LNCAP (cell line): ENCODE results near the gene TREH.

Experiments used
- TF ChIP-seq, protein P1 (sequence below): fragments of 450-650 bp; IDR thresholded peaks from 2 replicates; pipeline ENCODE4 v1.5.1; 2017; ENCODE audit warnings: mild to moderate bottlenecking

The TREH gene

DNA sequence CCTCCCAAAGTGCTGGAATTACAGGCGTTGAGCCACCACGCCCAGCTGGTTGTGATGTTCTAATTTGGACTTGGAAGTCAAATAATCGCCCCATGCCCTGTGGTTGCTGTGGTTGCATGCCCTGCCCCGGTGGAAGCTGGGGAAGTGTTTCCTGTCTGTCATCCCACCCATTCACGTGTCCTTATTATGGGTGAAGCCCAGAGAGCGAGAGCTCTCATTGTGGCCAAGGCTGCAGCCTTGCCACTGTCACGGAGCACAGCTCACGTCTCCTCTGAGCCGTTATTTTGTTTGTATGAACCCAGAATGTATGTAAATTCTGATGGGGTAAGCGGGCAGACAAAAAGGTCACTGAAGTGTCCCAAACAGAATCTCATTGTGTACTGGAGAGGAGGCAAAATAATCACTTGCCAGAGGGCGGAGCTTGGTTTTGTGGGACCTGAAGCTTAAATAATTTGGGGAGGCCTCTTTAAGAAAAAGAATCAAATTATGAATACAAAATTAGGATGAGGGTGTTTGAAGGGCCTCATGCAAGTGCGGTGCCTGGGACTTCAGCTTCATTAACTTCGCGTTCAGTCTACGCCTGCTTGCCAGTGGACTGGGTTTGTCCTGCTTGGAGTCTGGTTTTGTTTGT, 25.8 kb upstream of the TREH start:
- TF ChIP-seq, protein P1, sequence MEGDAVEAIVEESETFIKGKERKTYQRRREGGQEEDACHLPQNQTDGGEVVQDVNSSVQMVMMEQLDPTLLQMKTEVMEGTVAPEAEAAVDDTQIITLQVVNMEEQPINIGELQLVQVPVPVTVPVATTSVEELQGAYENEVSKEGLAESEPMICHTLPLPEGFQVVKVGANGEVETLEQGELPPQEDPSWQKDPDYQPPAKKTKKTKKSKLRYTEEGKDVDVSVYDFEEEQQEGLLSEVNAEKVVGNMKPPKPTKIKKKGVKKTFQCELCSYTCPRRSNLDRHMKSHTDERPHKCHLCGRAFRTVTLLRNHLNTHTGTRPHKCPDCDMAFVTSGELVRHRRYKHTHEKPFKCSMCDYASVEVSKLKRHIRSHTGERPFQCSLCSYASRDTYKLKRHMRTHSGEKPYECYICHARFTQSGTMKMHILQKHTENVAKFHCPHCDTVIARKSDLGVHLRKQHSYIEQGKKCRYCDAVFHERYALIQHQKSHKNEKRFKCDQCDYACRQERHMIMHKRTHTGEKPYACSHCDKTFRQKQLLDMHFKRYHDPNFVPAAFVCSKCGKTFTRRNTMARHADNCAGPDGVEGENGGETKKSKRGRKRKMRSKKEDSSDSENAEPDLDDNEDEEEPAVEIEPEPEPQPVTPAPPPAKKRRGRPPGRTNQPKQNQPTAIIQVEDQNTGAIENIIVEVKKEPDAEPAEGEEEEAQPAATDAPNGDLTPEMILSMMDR = no peak

DNA sequence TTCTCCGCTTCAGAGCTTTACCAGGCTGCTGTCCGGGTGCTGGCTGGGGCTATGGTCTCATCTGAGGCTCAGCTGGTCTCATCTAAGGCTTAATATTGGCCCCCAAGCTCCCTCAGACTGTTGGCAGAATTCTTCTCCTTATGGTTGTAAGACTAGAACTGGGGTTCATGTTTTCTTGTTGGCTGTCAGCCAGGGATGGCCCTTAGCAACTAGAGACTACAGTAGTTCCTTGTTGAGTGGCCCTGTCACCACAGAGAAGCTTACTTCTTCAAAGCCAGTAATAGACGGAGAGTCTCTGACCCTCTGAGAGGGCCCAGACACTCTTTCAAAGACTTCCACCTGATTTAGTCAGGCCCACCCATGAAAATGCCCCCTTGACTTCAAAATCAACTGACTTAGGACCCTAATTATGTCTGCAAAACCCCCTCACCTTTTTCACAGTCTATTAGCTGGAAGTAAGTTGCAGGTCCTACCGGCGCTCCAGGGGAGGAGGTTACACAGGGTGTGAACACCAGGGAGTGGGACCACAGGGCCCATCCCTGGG, 24.2 kb upstream of the TREH start:
- TF ChIP-seq, protein P1 = no peak

DNA sequence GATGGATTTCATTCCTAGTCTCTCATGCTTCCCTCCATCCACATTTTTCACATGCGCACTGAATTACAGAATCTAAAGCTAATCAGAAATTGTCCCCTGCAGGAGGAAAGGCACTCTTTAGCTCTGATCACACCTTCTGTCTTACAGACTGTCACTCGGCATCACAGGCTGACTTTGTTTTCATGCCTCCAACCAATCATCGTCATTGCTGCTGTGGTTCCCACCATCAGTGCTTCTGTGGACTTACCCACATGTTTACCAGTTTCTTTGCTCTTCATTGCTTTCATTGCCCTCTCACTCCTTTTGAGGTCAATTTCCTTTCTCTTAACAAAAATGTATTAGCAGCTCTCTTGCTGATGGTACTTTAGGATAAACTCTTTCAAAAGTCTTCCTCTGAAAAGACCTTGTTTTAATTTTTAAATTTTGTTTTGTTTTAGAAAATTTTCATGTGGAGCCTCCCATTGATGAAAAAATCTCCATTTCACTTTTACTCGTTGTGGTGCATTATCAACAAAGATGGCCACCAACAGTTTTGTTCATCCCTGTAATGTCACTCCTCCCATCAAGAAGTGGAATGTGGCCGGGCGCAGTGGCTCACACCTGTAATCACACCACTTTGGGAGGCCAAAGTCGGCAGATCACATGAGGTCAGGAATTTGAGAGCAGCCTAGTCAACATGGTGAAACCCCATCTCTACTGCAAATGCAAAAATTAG, 20.2 kb upstream of the TREH start:
- TF ChIP-seq, protein P1 = no peak

DNA sequence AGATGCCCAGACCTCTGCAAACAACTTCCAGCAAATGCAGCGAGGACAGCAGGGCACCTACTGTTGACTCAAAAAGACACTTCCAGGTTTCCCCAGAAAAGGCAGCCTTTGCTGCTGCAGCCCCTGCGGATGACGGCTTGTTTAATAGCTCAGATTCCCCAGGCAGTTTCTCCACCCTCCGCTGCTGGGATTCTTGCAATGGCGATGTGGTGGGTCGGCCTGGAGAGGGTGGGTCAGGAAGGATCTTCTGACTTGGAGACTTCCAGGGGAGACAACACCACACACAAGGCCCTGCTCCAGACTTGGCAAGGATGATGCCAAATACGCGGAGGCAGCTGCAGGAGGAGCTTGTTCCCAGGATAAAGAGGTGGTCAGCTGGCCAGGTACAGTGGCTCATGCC, 17.9 kb upstream of the TREH start:
- TF ChIP-seq, protein P1 = no peak

DNA sequence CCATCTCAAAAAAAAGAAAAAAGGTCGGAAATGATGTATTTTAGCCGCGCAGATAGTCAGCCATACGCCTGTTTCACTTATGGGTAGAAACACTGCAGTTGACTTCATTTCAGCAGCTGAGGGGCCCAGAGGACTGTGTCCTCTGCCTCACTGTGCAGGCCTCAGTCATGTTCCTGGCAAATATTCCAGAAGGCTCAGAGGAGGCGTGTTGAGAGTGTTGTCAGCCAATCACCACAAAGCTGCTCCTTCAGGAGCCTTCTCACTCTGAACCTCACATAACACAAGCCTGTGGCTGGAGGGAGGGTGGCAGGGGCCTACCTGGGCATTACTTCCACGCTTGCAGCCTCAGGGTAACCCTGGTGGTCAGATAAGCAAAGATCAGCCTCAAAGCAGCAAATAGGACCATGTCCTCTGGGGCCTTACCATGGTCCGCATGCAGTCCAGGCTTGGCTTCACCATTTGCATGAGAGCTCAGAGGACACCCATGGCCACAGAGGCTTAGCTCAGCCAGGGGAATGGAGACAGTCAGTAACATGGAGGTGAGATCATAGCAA, 17.3 kb upstream of the TREH start:
- TF ChIP-seq, protein P1 = no peak

DNA sequence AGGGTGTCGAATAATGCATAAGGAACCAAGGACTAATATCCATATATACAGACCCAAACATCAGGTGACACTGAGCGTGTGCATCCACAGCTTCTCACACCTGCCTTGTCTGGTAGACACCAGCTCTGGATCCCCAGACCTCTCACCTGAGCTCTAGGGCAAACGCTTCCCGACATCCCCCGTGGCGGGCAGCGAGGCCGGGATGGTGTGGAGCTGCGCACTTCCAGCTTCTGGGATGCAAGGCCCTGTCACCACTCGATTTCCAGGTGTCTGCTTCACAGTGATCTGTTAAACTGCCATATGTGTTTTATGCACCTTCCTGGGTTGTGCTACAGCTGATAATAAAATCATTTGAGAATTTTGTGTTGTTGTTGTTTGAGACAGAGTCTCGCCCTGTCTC, 15.3 kb upstream of the TREH start:
- TF ChIP-seq, protein P1 = no peak

DNA sequence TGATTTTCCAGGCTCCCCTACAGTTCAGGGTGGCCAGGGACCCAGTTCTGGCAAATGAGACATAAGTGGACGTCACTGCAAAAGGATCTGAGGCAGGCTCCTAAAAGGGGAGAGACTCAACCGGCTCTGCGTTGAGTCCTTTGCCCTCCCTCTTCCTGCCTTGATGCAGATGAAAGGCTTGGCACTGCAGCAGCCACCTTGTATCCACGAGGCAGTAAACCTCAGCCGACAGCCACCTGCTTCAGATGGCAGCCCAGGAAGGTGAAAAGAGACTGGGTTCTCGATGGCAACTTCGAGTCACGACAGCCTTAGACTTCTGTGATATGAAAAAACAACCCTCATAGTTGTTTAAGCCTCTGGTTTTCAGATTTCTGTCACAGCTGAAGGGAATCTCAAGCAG, 14.7 kb upstream of the TREH start:
- TF ChIP-seq, protein P1 = no peak
